Glomerular visceral epithelial cell (primary cell): ENCODE data around the gene MAPRE2.

Experiments
- DNase-seq: peaks from one replicate; pipeline ENCODE4 v3.0.0-alpha.2; 2016; ENCODE audit errors: extremely low spot score

MAPRE2 gene

DNA sequence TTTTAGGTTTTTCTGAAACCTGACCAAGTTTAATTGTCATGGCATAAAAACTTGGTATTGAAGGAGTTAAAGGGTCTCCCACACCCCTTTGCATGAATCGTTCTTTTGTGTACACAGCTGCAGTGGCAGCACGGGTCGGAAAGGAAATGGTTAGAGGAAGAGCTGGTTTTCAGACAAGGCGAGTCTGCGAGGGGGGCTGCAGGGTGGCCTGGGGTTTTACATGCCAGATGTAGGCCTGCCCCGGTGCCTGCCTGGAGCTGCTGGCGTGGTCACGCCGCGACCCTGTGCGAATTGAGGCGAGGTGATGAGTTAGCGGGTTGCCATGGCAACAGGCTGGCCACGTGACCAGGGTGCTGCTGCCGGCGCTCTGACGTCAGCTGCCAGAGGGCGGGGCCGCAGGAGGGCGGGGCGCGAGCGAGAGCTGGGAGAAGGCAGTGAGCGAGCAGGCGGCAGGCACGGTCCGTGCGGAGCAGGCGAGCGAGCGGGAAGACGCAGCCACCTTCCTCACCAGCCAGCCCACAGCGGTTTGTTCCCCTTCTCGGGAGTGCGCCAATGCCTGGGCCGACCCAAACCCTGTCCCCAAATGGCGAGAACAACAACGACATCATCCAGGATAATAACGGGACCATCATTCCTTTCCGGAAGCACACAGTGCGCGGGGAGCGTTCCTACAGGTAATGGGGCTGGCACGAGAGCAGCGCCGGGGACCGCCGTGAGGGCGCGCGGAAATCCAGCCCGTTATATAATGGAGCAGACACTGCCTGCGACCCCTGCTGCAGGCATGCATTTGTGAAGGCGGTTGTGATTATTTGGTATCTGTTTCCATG, at the start of gene MAPRE2:
TSS of gene MAPRE2 (plus strand) at position 426 of the 827 bp plus-strand sequence. CDS start at position 553, 127 bp downstream.
- peak; percentile 99 for DNase-seq

DNA sequence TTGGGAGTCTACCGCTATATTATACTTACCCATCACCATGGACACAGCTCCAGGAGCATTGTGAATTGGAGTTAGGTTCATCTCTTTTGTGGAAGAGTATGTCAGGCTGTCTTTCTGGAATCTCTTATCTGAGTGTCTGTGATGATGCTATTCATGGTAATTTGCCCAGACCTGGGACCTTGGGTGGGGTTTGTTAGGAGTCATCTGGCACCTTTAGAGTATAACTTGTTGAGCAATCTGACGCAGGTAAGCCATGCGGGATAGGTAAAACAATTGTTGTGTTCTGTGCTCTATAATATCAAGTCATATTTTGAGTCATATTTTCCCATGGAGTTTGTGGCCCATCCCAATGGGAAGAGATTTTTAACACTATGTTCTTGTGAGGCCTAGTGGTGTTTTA, 49.7 kb upstream of the MAPRE2 start:
- DNase-seq, result no peak

DNA sequence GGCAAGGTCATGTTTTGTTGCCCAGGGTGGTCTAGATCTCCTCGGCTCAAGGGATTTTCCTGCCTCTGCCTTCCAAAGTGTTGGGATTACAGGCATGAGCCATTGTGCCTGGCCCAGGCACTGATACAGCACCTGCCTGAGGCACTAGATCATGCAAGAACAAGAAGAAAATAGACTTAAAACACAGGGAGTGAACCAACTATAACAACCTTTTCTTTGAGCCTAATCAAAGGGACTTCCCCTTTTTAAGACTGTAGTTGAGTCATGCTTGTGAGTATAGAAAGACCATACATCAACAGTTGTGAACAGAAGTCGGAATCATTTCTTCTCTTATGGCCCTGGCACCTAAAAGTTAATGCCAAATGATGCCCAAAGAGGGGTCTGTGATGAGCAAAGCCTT, 47.9 kb upstream of the MAPRE2 start:
- DNase-seq, result no peak

DNA sequence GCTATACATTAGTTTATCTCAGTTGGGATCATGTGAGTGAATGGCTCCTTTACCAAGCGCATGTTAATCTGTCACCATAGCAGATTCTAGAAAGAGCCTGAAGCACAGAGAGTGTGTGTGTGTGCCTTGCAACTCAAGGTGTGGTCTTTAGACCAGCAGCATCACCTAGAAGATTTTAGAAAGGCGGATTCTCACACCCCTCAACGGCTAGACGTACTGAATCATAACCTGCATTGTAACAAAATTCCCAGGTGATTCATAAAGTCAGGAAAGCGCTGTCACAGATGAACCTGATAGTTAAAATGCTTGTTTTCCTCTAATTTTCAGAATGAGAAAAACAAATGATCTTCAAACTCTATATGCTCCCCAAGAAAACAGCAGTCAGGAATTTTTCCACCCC, 45.5 kb upstream of the MAPRE2 start:
- no peak for DNase-seq

DNA sequence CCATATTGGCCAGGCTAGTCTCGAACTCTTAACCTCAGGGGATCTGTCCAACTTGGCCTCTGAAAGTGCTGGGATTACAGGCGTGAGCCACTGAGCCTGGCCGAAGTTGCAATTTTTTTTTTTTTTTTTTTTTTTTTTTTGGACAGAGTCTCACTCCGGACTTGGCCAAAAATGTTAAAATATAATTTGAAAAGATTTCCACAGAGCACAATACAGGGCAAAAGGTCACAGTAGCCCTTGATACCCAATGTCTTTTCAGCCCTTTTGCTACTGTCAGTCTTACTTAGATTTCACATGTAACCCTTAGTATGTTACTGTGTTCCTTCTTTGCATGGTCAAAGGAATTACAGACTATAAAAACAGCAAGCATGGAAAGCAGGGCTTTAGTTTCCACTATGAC, 42.6 kb upstream of the MAPRE2 start:
- no peak for DNase-seq

DNA sequence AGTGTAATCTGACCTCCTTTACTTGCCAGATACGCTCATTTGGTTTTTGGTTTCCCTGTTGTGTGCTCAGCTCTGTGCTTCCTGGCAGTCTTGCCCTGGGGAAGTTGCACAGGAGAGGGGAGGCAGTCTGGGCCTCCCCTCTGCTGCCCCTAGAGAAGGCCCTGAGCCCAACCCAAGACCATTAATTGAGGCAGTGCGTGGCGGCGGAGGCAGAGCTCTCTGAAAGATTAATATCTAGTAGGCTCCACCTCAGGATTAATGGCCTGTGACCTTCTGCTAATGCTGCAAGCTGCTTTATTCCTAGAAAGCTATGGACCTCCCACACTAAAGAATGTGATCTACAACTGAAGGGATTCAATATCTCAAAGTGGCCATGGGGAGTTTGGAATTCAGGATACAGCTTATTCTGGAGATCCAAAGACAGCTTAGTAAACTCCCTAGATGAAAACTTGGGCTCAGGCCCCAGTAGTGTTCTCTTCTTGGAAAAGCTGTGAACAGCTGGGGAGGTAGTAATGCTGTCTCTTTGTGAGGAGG, 41.4 kb upstream of the MAPRE2 start:
- no peak for DNase-seq

DNA sequence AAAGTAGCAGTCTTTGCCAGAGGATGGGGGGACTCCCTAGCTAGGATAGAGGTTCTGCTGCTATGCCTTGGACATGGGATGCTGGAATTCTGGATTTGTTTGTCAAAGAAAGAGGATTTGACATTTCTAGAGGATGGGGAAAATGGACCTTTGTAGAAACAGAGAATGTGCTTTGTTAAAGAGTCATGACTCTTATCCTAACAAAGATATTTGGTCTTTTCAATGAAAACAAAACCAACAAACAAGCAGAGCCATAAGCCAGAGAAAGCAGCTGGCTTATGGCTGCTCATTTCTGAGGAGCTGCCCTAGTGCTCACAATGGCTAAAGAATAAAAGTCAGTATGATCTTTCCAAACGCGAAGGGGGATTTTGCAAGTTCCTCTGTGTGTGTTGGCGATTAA, 40.8 kb upstream of the MAPRE2 start:
- no peak for DNase-seq

DNA sequence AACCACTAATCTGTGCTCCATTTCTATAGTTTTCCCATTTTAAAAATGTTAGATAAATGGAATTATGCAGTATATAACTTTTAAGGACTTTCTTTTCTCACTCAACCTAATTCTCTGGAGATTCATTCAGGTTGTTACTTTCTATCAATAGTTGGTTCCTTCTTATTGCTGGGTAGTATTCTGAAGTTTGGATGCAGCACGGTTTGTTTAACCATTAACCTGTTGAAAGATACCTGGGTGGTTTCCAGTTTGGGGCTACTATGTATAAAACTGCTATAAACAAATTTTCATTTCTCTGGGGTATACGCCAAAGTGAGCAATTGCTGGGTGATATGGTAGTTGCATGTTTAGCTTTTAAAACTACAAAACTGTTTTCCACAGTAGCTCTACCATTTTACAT, 39.1 kb upstream of the MAPRE2 start:
- DNase-seq, result no peak

DNA sequence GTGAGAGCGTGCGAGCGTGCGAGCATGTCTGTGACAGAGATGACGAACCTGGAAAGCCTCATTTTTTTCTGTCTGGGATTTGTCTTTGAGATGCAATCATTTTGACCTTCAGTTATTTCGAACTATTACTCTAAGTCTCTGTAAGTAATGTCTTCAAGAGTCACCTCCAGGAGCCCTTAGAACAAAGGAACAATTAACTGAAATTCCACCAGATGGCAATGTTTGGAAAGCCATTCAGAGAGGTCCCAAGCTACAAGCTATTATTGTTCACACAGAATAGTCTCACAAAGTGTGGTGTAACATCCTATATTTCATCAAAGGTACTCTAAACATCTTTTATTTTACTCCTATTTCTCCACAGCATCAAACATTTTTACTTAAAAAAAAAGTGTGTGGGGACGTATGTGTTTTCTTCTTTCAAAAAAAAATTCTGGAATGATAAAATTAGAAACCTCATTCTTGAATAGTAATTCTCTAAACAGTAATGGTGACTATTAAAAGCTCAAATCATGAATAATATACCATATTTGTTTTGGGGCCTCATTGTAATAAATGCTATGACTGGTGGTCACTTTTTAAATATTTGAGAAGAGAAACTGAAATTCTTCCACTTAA, 35.1 kb upstream of the MAPRE2 start:
- peak; percentile 61 for DNase-seq

DNA sequence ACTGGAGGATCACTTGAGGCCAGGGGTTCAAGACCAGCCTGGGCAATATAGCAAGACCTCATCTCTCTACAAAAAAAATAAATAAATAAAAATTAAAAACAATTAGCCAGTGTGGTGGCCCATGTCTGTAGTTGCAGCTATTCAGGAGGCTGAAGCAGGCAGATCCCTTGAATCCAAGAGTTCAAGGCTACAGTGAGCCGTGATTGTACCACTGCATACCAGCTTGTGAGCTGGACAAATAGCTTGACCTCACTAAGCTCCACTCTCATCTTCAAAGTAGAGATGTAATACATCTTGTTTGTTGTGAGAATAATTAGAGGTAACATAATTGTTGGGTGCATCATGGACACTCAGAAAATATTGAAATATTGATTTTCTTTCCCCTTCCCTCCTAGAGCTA, 31.1 kb upstream of the MAPRE2 start:
- no peak for DNase-seq

DNA sequence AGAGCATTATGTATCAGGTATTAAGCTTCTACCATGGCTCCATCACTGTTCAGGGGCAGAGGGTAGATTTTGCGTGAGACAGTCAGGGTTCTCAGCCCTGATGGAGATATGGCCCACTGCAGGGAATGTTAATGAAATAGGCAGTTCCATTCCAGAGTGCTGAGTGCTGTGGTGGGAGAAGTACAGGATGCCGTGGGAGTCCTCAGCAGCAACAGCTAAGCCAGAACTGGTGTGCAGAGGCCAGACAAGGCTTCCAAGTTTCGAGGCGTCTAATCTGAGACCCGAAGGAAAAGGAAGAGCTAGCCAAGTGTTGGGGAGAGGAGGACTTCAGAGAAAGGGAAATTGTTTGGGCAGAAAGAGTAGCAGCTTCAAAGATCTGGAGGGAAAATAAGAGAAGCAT, 30.2 kb upstream of the MAPRE2 start:
- DNase-seq, result no peak

DNA sequence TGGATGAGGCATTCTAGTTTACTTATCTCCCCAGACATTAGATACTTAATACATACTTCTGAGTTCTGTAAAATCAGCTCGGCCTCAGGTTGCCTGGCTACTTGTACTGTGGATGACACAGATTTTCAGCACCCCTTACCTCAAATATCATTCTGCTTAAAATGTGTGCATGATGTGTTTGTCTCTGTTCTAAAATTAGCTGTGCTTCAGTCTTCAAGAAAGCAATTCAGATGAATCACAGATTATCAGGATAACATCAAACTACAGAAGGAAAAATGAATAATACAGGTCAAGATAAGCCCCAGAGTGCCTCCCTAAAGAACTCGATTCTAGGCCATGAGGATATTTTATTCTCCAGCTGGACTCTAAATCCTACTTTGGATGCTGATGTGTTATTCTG, 21.3 kb upstream of the MAPRE2 start:
- DNase-seq, result no peak

DNA sequence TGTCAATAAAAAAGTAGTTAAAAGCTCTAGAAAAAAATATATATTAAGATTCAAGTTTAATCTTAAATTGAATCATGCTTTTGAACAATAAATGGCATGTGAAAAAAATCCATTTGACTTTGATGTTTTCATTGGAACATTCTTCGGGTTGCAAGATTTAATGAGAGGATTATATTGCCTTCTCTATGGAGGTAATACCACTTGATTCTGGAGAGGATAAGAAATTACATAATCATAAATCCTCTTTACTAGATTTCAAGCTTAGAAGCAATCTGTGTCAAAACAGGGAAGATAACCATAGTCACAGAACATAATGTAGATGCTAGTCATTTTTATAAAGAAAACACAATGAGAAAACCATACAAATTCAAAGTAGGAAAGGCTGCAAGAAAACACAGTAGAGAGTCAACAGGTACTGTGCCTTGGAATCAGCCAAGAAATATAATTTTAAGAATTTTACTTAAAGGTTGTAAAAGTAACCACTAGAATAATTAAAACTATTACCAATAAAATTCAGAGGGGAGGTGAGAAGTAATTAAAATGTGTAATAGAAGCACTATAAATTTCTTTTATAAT, 18.7 kb upstream of the MAPRE2 start:
- no peak for DNase-seq

DNA sequence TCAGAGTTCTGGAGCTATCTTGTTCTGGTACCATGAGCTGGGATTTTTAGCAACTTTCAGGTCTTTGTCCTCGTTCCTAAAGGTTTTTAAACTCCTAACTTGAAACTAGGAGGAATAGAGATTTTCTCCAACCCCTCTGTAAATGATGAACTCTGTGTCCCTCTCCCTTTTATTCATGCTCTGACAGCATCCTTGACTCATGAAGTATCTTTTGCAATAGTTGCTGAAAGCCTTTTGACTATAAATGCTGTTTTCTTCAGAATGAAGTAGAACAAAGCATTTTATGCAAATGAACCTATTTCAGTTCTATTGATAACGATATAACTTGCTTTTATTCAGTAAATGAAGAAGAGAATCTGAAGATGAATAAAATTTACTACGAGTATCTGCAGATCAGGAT, 17.0 kb upstream of the MAPRE2 start:
- no peak for DNase-seq

DNA sequence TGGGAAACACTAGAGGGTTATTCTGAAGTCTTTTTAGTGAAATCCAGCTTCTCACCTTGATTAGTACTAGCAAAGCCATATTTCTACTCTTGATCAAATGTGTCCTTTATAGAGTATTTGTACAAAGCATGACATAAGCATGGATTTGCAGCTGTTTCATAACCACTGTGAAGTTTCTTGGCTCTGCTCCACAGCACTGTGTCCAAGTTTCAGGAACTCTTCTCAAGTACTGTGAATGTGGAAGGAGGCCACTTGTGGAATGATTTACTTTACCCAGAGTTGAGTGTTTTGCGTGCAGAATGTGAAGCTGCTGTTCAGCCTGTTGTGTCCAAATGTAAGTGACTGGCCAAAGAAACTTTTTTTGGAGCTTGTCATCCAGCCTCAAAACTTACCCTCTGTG, 16.2 kb upstream of the MAPRE2 start:
- peak; percentile 41 for DNase-seq

DNA sequence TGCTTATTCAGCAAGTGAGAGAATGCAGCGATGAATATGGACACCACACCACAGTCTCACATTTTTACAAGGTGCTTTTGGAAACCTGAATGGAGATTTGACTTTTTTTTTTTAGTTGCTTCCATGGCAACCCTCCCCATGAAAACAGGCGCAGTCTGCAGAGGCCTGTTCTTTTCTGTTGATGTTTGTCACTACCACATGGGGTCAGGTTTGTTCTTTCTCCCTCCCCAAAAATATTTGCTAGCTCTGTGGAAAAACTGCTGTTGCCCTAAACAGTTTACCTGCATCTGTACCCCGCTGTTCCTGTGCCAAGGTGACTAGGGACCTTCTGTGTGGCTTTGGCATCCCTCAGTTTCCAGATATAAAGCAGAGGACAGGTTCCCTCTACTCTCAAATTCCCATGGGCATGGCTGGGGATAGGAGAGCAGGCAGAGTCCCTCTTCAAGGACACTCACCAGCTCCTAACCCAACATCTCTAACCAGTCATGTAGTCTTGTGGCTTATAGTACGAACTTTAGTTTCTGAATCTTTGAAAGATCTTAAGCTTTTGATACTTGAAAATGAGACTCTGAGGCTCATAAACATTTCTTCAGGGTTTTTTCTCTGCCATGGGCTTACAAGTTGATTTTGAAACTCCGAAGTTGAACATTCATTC, 14.7 kb upstream of the MAPRE2 start:
- DNase-seq, result no peak

DNA sequence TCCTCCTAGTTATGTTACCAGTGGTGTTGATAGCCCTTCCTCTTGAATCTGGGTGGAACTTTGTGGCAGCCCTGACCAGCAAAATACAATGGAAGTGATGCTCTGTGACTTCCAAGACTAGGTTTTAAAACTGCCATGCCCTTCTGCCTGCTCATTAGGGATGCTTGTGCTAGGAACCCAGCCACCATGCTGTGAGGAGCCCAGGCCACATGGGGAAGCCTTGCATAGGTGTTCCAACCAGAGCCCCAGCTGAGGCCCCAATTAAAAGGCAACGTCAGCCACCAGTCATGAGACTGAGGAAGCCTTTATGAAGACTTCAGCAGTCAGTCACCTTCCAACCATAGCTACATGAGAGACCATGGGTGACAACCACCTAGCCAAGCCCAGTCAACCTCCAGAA, 14.0 kb upstream of the MAPRE2 start:
- DNase-seq, result no peak

DNA sequence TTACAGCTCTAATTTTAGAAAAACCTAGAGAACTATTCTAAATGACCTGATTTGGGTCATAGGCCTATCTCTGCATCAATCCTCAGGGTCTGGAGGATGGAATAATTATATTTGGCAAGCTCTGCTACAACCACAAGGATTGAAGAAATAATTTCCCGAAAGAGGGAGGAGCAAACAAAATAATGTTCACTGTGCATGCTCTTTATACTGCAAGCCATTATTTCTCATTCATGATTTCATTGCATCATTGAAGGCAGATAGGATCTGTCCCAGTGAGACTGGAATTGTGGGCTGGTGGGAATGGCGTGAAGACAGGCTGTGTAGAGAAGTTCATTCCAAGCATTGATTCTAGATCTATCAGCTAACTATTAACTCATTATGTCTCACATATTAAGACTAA, 12.7 kb upstream of the MAPRE2 start:
- DNase-seq, result no peak

DNA sequence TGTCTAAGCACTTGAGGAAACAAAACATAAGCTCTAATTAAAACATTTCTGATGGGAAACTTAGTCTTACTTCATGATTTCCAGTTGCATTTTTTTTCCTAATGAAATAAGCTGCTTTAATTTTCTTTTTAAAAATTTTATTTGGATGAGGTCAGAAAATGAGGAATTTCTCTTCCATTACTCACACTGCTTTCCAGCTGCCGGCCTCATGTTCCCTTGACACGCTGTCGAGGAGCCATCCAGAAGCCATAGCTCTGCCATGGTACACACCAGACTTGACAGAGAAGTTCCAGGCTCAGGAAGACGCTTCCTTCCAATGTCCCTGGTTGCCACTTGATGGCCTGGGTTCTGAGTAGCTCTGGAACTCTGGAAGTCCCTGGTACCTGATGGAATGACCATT, 12.1 kb upstream of the MAPRE2 start:
- peak; percentile 27 for DNase-seq

DNA sequence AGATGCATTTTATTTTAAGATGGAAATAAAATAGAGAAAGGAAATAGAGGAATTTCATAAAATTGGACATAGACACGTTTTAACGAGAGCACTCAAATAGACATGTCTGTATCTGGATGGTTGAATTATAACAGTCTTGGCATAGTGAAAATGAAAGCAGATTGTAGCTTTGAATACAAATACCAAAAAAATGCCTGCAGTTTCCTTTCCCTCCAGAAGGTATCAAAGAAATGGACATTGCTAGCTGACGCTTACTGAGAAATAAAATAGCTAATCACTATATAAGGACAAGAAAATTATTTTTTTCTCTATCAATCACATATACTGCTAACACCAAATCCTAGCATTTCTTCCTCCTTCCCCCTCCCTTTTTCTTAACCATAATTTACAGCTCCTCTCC, 11.4 kb upstream of the MAPRE2 start:
- DNase-seq, result peak; percentile 18

DNA sequence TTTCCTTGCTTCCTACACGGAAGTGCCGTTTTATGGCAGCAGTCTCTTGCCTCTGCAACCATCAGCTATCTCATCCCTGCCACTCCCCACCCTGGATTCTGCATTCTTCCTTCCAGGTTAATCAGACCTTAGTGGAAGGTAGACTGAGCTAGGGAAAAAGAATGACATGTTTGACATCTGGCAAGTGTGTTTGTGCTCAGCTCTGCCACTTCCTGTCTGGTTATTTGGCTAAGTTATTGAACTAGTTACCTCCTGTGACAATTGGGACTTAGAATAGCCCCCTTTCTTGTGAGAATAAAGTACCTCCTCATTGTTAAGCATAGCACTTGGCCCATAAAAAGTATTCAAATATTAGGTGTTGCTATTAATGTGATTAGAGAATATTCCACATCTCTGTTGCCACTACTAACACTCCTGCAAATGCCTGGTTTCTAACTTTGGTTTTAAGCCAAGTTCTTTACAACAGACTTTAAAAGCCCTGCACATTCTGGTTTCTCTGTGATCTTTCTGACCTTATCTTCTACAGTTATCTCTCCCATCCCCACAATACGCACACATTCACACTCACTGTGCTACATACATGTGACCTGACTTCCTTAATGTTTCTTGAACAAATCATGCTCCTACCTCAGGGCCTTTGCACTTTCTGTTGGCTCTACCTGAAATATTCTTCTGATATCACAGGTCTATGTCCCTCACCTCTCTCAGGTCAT, 10.8 kb upstream of the MAPRE2 start:
- no peak for DNase-seq

DNA sequence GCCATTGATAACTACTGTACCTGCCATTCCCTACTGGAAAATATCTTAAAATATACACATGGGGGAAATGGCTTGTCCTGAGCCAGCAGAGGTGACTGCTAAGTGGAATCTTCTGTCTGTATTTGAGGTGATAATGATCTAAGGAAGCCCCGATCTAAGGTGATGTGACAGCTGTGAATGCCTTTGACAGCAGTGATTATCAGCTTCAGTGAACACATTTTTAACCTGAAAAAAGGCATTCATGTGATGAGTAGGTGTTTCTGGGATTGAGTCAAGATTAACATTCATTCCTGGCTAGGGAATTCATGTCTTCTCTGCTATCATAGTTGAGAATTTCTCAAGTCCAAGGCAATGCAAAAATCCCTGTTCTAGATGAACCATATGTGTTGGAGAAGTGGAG, 9.1 kb upstream of the MAPRE2 start:
- DNase-seq, result no peak
